NCI-H1694 (cell line): ENCODE data around the gene NKD2.

ENCODE experiments used
- DNase-seq: peaks from one replicate; lab custom pipeline; 2025; lab: John Stamatoyannopoulos, UW

NKD2 gene

DNA sequence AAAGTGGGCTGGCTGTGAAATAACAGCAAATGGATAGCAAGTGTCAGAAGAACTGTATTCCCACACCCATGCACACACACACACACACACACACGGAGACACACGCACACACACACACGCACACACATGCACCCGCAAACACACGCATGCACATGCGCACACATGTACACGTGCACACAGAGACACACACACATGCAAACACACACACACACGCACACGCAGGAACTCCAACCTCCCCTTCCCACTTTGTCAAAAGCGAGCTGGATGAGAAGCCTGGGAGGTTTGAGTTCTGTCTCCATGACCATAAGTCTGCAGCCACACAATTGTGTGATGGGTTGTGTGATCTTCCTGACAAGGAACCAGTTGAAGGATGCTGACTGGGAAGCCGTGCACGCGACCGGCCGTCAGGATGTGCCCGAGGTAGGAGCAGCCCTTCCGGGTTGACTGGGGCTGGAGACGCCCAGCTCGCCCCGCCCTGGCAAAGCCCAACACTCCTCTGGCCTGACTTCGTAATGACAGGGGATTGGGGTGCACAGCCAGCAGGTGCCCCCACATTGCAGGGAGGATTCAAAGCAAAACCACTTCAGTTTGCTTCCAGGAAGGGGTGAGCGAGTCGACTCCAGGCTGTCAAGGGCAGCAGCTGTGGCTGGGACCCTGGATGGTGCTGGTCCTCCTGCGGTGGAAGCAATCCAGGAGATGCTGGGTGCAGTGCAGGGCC is 29.3 kb upstream of the NKD2 start:
- DNase-seq: no peak

DNA sequence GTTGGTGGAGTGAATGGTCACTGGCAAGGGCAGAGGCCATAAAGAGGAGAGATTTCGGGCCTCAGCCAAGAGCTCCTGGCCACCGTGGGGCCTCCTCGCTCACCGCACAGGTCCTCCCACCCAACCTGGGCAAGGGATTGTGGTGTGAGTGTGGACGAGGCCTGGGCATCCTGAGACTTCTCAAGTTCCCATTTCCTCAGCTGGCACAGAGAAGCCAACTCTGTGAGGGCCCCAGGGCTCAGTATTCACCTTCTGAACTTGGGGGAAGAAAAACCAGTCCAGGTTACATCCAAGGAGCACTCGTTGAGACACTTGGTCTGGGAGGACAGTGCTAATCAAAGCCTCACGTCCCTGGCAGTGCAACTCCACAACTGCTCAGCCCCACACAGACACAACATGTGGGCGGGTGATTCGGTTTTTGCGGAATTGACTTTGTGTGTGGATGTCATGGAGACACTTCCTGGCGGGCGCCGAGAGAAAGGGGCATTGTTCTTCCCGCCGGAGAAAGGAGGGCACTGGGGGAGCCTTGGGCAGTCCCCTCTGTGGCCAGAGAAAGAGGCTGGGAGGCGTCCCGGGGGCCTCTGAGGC is 28.5 kb upstream of the NKD2 start:
- no peak for DNase-seq

DNA sequence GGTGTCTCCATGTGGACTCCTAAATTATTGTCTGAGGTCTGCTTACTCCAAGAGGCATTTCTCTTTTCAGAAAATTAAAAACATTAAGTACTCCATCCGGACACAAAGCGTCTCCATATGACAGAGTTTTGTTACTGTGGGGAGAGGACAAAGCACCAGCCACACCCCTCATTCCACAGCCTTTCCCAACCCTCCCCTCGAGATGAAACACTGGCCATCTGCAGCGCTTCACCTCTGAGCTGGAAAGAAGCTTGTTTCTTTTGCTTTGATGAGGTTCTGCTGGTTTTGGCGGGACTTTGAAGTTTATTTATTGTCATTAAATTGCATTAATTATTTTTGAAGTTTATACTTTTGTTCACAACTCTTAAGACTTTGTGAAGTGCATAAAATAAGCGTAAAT is 27.6 kb upstream of the NKD2 start:
- no peak for DNase-seq

- no peak for DNase-seq
Measured at GRCh38 chr5:981456-981855, 27.1 kb upstream of the NKD2 start.

DNA sequence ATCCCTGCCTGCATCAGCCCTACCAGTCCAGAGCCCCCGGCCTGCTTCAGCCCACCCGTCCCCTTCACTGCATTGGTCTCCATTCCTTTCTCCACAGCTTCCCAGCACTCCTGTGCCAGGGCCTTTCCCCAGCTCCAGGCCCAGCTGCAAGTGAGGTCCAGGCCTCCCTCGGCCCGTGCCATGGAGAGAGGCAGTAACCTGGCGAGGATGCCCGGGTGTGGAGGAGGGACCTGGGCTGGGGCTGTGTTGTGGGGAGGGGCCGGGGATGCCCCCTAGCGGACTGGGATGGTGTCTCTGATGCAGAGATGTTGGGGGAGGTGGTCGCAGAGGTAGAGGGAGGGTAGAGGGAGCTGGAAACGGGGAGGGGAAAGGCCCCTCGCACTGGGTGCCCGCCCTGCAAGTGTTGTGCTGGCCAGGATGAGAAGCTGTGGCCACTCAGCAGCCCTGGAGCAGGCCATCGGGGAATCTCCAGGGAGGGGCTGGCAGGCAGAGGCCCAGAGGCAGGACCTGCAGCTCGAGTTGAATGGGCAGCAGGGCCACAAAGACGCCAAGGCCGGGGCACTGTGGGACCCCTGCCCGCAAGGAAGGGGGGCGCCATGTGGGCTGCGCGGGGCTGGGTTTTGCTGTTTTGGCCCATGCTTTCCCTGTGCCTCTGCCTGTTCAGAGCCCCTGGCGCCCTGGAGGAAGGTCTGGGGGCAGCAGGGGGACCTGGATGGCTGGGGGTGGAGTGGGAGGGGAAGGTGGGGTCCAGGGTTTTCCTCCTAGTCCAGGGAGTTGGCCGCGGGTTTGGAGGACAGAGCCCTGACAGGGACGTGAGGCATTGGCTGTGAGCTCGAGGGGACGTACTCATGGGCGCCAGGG is 26.0 kb upstream of the NKD2 start:
- peak; percentile 70 for DNase-seq

- DNase-seq: no peak
Measured at GRCh38 chr5:983238-983524, 25.4 kb upstream of the NKD2 start.

DNA sequence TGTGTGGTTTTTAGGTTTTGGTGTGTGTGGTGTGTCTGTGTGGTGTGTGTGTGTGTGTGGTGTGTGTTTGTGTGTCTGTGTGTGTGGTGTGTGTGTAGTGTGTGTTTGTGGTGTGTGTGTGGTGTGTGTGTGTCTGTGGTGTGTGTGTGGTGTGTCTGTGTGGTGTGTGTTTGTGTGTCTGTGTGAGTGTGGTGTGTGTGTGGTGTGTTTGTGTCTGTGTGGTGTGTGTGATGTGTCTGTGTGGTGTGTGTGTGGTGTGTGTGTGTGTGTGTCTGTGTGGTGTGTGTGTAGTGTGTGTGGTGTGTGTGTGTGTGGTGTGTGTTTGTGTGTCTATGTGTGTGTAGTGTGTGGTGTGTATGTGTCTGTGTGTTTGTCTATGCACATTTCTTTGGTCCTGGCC is 25.0 kb upstream of the NKD2 start:
- DNase-seq: no peak

DNA sequence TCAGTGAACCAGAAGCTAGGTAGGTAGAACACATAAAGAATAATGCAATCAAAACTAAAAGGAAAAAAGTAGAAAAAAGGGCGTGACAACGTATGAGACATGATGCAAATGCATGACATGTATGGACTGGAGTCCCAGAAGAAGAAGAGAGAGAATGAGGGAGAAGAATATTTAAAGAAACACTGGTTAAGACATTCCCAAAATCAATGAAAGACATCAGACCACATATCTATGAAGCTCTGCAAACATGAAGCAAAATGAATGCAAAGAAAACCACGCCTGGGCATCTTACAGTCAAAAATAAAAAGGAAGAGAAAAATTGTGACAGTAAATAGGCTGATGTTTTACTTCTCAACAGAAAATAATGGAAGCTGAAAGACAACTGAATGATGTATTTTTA is 23.8 kb upstream of the NKD2 start:
- no peak for DNase-seq

- DNase-seq: no peak
Measured at GRCh38 chr5:987761-988160, 20.8 kb upstream of the NKD2 start.

DNA sequence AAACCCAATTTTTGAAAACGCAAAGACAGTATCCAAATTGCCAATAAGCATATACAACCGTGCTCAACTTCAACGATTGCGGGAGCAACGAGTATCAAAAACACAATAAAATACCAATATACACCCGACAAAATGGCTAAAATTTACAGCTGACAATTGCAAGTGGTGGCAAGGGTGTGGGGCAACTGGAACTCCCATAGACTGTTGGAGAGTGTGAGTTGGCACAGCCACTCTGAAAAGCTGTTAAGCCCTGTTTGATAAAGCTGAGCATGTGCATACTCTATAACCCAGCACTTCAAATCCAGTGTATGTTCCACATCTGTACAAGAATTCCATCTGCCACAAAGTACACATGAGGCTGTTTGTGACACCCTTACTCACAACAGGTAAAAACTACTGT is 20.3 kb upstream of the NKD2 start:
- DNase-seq: no peak

- DNase-seq: no peak
Measured at GRCh38 chr5:989961-990530, 18.6 kb upstream of the NKD2 start.

DNA sequence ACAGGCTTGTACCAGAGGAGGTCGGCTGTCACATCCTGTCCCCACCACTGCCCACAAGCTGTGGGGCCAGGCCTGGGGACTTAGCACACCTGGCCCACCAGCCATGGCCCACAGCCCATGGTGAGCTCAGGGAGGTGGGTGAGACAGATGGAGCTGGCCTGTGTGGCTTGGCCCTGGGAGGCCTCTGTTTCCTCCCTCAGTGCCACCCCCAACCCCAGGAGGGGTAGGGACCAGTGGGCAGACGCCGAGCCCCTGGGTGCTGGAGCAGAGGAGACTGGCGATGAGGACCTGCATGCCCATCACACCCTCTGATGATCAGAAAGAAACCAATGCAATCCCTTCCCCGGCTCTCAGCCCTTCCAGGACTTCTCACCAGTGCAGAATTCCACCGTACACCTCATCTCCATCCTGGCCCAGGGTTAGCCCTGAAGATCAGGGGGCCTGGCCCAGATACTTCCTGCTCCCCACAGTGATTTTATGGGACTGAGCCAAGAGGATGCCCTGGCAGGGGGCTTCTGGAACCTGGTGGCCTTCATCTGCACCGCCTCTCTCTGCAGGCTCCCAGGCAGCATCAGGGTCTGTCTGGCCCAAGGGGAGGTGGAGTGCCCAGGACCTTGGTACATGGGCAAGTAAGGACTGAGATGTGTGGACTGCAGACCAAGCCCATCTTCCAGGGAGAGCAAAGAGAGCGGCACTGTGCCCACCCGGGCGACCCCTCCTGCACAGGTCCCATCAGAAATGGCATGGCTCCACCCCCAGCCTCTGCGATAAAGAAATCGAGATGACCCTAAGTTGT is 16.9 kb upstream of the NKD2 start:
- no peak for DNase-seq

DNA sequence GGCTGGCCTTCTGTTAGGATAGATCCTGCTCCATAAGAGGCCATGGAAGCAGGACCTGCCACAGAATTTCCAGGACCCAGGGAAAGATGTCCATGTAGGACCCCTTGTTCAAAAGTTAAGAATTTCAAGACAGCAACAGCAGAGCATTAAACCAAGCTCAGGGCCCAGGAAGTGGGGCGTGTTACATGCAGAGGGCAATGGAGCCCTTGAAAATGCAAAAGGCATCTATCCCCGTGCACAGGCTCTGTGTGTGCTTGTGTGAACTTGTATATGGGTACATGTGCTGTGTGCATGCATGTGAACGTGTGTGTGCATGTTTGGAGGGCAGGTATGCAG is 14.4 kb upstream of the NKD2 start:
- no peak for DNase-seq

- DNase-seq: no peak
Measured at GRCh38 chr5:994821-995220, 13.8 kb upstream of the NKD2 start.

DNA sequence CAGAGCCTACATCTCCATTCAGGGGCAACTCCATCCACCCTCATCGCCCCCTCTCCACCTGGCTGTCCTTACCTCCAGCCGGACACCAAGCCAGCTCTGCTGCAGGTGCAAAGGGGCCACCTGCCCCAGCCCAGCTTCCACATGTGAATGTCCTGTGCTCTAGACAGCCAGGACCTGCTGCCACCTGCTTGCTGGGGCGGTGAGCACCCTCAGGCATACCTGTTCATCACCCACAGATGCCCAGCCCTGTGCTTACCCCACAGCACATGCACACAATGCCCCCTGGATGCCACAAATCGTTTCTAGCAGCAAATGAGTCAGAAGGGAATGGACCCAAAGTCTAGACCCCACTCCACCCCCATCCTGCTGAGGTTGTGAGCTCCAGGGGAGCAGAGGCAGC is 13.3 kb upstream of the NKD2 start:
- no peak for DNase-seq

DNA sequence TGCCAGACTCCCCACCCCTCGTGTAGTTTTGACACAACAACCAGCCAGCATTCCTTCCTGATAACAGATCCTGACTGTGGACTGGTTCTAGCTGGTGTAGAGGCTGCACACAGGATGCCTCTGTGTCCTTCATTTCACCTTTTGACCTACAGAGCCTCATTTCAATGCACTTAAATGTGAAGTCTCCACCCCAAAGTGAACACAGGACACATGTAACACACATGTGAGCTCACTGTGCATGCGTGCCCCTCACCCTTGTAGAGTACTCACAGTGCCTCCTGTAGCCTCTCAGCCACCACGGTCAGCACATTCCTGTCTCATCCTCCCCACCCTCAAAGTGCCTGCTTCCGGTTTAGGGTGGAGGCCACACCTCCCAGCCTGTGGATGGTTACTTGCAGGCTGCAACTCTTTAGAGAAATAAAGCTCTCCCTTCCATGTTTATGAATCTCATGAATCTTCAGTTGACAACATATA is 11.6 kb upstream of the NKD2 start:
- DNase-seq: no peak

DNA sequence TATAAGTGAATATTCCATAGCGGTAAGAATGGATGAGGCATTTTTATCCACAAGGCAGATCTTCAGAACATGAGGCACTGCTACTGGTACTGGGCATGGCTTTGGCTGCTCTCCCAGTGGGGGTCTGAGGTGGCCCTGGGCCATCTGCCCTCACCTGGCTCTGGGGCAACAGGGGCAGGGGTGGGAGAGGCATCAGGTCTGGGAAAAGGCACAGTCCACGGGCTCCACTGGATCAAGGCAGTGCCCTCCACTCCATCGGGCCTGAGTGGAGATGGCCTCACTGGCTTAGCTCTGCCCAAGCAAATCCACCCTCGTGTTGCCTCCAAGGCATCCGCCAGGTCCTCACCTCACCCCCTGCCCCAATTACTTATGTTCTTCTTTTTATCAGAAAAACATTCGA is 10.9 kb upstream of the NKD2 start:
- no peak for DNase-seq

DNA sequence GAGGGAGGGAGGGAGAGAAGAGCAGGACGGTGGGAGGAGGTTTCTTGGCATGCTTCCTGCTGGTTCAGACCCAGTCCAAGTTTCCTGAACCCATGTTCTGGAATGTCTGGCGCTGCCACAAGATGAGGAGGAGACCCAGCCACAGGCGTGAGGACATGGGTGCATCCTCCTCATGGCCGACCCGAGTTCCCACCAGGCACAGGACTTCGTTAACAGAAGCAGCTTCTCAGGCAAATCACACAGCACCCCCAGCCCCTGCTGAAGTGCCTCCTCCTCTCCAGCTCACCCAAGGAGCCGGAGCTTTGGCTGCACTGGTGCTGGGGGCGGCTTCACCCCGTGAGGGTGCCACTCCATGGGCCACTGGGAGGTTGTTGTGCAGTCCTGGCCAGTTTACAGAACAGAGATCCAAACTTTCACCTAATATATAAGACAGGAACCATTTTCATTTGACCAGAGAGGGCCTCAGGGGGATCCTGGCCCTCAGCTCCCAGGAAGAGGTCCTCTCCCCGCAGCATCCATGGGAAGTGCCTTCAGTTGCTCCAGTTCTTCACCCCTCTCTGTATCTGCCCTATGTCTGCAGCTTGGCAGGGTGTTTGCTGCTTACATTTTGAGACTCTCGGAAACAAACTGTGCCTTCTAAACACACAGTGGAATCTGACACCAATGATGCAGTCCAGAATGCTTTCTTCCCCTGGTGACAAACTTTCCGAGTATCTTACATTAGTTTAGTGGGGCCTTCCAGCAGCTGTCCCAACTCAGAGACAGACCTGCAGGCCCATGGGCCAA is 10.2 kb upstream of the NKD2 start:
- no peak for DNase-seq

GRCh38 chr5:999032-999501 is 9.5 kb upstream of the NKD2 start:
- DNase-seq: no peak

GRCh38 chr5:999724-1000123 is 8.9 kb upstream of the NKD2 start:
- no peak for DNase-seq

GRCh38 chr5:1000329-1000728 is 8.3 kb upstream of the NKD2 start:
- no peak for DNase-seq
